H9 (cell line): ENCODE measurements around the gene BBS10. TPM values are rescaled to one million over a fixed set of nuclear protein-coding genes. Genes with fewer than 3 reads are reported as not detected.

Experiments used
- DNase-seq: peaks from one replicate; pipeline ENCODE4 v3.0.0-alpha.2; 2017
- H2AFZ ChIP-seq: one replicate; pipeline ENCODE4 v1.6.1; 2013; ENCODE audit warnings: mild to moderate bottlenecking, low read length, control low read depth, moderate library complexity
- H2AK5ac ChIP-seq: 2 replicates; pipeline ENCODE4 v1.6.1; 2013; ENCODE audit warnings: low read length, control low read depth, mixed read lengths; ENCODE audit not compliant: insufficient read length
- H2BK120ac ChIP-seq: one replicate; pipeline ENCODE4 v1.6.1; 2013; ENCODE audit warnings: low read depth, mild to moderate bottlenecking, low read length, control low read depth, inconsistent platforms; ENCODE audit not compliant: poor library complexity, severe bottlenecking
- H2BK12ac ChIP-seq: 2 replicates; pipeline ENCODE4 v1.6.1; 2013; ENCODE audit warnings: low read length, control low read depth, mixed read lengths, low read depth; ENCODE audit not compliant: insufficient read length
- H2BK15ac ChIP-seq: 2 replicates; pipeline ENCODE4 v1.6.1; 2013; ENCODE audit warnings: low read depth, low read length, control low read depth
- H2BK20ac ChIP-seq: one replicate; pipeline ENCODE4 v1.6.1; 2013; ENCODE audit warnings: low read depth, mild to moderate bottlenecking, low read length, control low read depth, inconsistent platforms; ENCODE audit not compliant: poor library complexity, severe bottlenecking
- H2BK5ac ChIP-seq: 2 replicates; pipeline ENCODE4 v1.6.1; 2013; ENCODE audit warnings: low read length, control low read depth, mixed read lengths; ENCODE audit not compliant: insufficient read length
- H3K14ac ChIP-seq: 2 replicates; pipeline ENCODE4 v1.6.1; 2013; ENCODE audit warnings: low read length, control low read depth; ENCODE audit not compliant: insufficient read depth
- H3K18ac ChIP-seq: 2 replicates; pipeline ENCODE4 v1.6.1; 2013; ENCODE audit warnings: low read depth, mild to moderate bottlenecking, mixed read lengths, low read length, control low read depth; ENCODE audit not compliant: insufficient read length
- H3K23ac ChIP-seq: 2 replicates; pipeline ENCODE4 v1.6.1; 2013; ENCODE audit warnings: low read length, control low read depth, mixed read lengths, low read depth; ENCODE audit not compliant: insufficient read length
- H3K23me2 ChIP-seq: 2 replicates; pipeline ENCODE4 v1.6.1; 2013; ENCODE audit warnings: low read depth, mild to moderate bottlenecking, mixed read lengths, low read length, control low read depth; ENCODE audit not compliant: insufficient read length, poor library complexity, severe bottlenecking
- H3K27ac ChIP-seq: 2 replicates; pipeline ENCODE4 v1.5.1; 2013; ENCODE audit warnings: low read length, control low read depth, mixed read lengths, low read depth; ENCODE audit not compliant: insufficient read length
- H3K27me3 ChIP-seq: 2 replicates; pipeline ENCODE4 v1.6.1; 2013; ENCODE audit warnings: low read length, control low read depth, inconsistent platforms; ENCODE audit not compliant: insufficient read depth
- H3K4ac ChIP-seq: 2 replicates; pipeline ENCODE4 v1.6.1; 2013; ENCODE audit warnings: low read depth, mild to moderate bottlenecking, control low read depth, inconsistent platforms, low read length, moderate library complexity
- H3K4me1 ChIP-seq: 2 replicates; pipeline ENCODE4 v1.6.1; 2013; ENCODE audit warnings: low read length, control low read depth, inconsistent platforms; ENCODE audit not compliant: insufficient read depth
- H3K4me2 ChIP-seq: 2 replicates; pipeline ENCODE4 v1.6.1; 2013; ENCODE audit warnings: low read length, control low read depth, mixed read lengths; ENCODE audit not compliant: insufficient read length, insufficient read depth
- H3K56ac ChIP-seq: 2 replicates; pipeline ENCODE4 v1.6.1; 2013; ENCODE audit warnings: low read depth, mild to moderate bottlenecking, mixed read lengths, low read length, control low read depth; ENCODE audit not compliant: insufficient read length
- H3K79me1 ChIP-seq: 2 replicates; pipeline ENCODE4 v1.6.1; 2013; ENCODE audit warnings: low read depth, mild to moderate bottlenecking, moderate library complexity, low read length, control low read depth, inconsistent platforms; ENCODE audit not compliant: insufficient read depth, poor library complexity, severe bottlenecking
- H3K79me2 ChIP-seq: 2 replicates; pipeline ENCODE4 v1.6.1; 2013; ENCODE audit warnings: low read length, control low read depth, inconsistent platforms; ENCODE audit not compliant: insufficient read depth
- H3K9ac ChIP-seq: 2 replicates; pipeline ENCODE4 v1.6.1; 2013; ENCODE audit warnings: low read length, control low read depth, mixed read lengths; ENCODE audit not compliant: insufficient read length; ENCODE audit errors: extremely low read depth
- H3K9me3 ChIP-seq: one replicate; pipeline ENCODE4 v1.6.1; 2013; ENCODE audit warnings: low read depth, low read length, inconsistent platforms; ENCODE audit not compliant: control insufficient read depth
- H3T11ph ChIP-seq: one replicate; pipeline ENCODE4 v1.6.1; 2013; ENCODE audit warnings: mild to moderate bottlenecking, low read length, control low read depth, inconsistent platforms
- H4K20me1 ChIP-seq: one replicate; pipeline ENCODE4 v1.6.1; 2013; ENCODE audit not compliant: control insufficient read depth, insufficient read length, insufficient read depth
- H4K5ac ChIP-seq: 2 replicates; pipeline ENCODE4 v1.6.1; 2013; ENCODE audit warnings: low read depth, mild to moderate bottlenecking, mixed read lengths, low read length, control low read depth; ENCODE audit not compliant: insufficient read length
- H4K8ac ChIP-seq: replicated peaks from 2 replicates; pipeline ENCODE4 v1.6.1; 2013; ENCODE audit warnings: low read length, control low read depth, mixed read lengths, low read depth; ENCODE audit not compliant: insufficient read length
- H4K91ac ChIP-seq: 2 replicates; pipeline ENCODE4 v1.6.1; 2013; ENCODE audit warnings: low read depth, mild to moderate bottlenecking, moderate library complexity, mixed read lengths, low read length, control low read depth; ENCODE audit not compliant: insufficient read length
- H3K27ac Mint-ChIP-seq, 3 experiments: 2 replicates in 2 of 3; 3 replicates in 1 of 3; pipeline ENCODE4 v1.8.0; 2020 to 2021; ENCODE audit warnings: mixed read lengths in 3 of 3, mild to moderate bottlenecking in 1 of 3, moderate library complexity in 1 of 3
- H3K27me3 Mint-ChIP-seq: 2 replicates; pipeline ENCODE4 v1.8.0; 2021; ENCODE audit warnings: low read depth, mild to moderate bottlenecking, moderate library complexity, mixed read lengths
- H3K36me3 Mint-ChIP-seq, 3 experiments: 2 replicates in 2 of 3; 3 replicates in 1 of 3; pipeline ENCODE4 v1.8.0; 2020 to 2021; ENCODE audit warnings: low read depth in 3 of 3, mixed read lengths in 3 of 3; ENCODE audit not compliant: insufficient read depth in 1 of 3
- H3K4me1 Mint-ChIP-seq, 2 experiments: 2 replicates each; pipeline ENCODE4 v1.8.0; 2020; ENCODE audit warnings: mixed read lengths in 2 of 2
- H3K4me3 Mint-ChIP-seq, 2 experiments: 2 replicates in 1 of 2; 3 replicates in 1 of 2; pipeline ENCODE4 v1.8.0; 2020 to 2021; ENCODE audit warnings: mild to moderate bottlenecking in 2 of 2, mixed read lengths in 2 of 2, moderate library complexity in 1 of 2
- H3K9me3 Mint-ChIP-seq, 2 experiments: 2 replicates in 1 of 2; 3 replicates in 1 of 2; pipeline ENCODE4 v1.8.0; 2020; ENCODE audit warnings: mild to moderate bottlenecking in 2 of 2, mixed read lengths in 2 of 2, moderate library complexity in 1 of 2
- WGBS: extraction: QIAGEN DNeasy Blood & Tissue Kit; methylation state at CpG from one replicate; pipeline ENCODE4 v1.1.7; 2013; ENCODE audit warnings: missing lambda C conversion rate, low lambda C conversion rate, mixed read lengths; ENCODE audit not compliant: insufficient read length; ENCODE audit errors: extremely low coverage; 5-methylcytosine and 5-hydroxymethylcytosine counted together
- total RNA-seq: library from RNA; stranded (reverse); gene quantifications from 2 replicates; pipeline ENCODE4 v1.2.1, GENCODE V29; 2021
- TF ChIP-seq, protein P1 (sequence below): fragments of 200-600 bp; sonication (generic); conservative IDR thresholded peaks from 3 replicates; pipeline ENCODE4 v1.8.0; 2021; ENCODE audit warnings: antibody characterized with exemption, mild to moderate bottlenecking

The BBS10 gene
- total RNA-seq, 1 experiment from 2014 or later: 6.6 TPM

DNA sequence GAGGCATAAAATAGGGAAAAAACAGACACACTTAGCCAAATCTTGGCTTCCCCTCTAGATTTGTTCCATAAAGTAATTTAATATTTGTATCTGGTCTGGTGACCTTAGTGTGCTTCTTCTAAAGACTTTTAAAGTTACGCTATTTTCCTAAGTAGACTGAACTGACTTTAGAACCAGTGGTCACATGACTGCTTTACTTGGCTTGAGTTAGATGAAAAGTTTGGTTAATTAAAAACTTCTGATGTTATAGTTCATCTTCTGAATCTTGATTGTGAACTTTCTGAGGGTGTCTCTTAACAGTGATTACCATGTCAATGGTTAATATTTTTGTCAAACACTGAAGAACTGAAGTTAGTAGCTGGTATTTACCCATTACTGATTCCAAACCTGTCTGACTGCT is 2.6 kb downstream of the BBS10 start:
- Histone ChIP-seq H3K4me1 (peaks cover 4% of the 10 kb centered on the region; the same call in 1 of the 2 replicates), H3K79me2 (peaks cover 4% of the 10 kb centered on the region; the same call in 1 of the 2 replicates), H2BK20ac (no peak overlapping the region), H4K8ac (no peak overlapping the region), H3K23me2 (peaks cover 3% of the 10 kb centered on the region), H2BK5ac (no peak overlapping the region), H3K27me3 (no peaks in the 10 kb centered on the region), H3K23ac (no peak overlapping the region), H3T11ph (no peak overlapping the region), H4K5ac (no peak overlapping the region), H3K79me1 (no peaks in the 10 kb centered on the region), H3K14ac (no peak overlapping the region), H2AFZ (no peak overlapping the region), H2BK12ac (no peak overlapping the region), H4K91ac (no peak overlapping the region), H2AK5ac (no peak overlapping the region), H2BK15ac (no peak overlapping the region), H3K27ac (no peak overlapping the region), H2BK120ac (no peak overlapping the region), H3K9ac (no peak overlapping the region), H3K56ac (no peak overlapping the region), H4K20me1 (no peaks in the 10 kb centered on the region), H3K18ac (no peak overlapping the region), H3K4me2 (no peak overlapping the region), H3K9me3 (no peaks in the 10 kb centered on the region), H3K4ac (no peak overlapping the region)
- Mint-ChIP-seq H3K27ac (no peak overlapping the region), H3K4me3 (no peak overlapping the region), H3K36me3 (no peaks in the 10 kb centered on the region; a peak in 1 of 7 replicates), H3K4me1 (peaks cover 15 to 19% of the 10 kb centered on the region in 2 experiments), H3K27me3 (no peaks in the 10 kb centered on the region), H3K9me3 (no peaks in the 10 kb centered on the region)
- WGBS: no CpG with 5 or more reads among the region's 1 CpG
- no peak for DNase-seq
- TF ChIP-seq, protein P1, sequence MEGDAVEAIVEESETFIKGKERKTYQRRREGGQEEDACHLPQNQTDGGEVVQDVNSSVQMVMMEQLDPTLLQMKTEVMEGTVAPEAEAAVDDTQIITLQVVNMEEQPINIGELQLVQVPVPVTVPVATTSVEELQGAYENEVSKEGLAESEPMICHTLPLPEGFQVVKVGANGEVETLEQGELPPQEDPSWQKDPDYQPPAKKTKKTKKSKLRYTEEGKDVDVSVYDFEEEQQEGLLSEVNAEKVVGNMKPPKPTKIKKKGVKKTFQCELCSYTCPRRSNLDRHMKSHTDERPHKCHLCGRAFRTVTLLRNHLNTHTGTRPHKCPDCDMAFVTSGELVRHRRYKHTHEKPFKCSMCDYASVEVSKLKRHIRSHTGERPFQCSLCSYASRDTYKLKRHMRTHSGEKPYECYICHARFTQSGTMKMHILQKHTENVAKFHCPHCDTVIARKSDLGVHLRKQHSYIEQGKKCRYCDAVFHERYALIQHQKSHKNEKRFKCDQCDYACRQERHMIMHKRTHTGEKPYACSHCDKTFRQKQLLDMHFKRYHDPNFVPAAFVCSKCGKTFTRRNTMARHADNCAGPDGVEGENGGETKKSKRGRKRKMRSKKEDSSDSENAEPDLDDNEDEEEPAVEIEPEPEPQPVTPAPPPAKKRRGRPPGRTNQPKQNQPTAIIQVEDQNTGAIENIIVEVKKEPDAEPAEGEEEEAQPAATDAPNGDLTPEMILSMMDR: no peak
